Upper lobe of left lung (tissue), 6 donors: ENCODE results near the gene MCM7. TPM values are rescaled to one million over a fixed set of nuclear protein-coding genes. Genes with fewer than 3 reads are reported as not detected.
A peak's percentile ranks its signal among the peaks of the same experiment; 100 is the strongest.

Experiments
- ATAC-seq, 2 donors: fragments of 200-7000 bp; cut with Tn5 transposase; one replicate each; pipeline ENCODE4 v1.9.1; 2022; ENCODE audit warnings: mild to moderate bottlenecking in 2 of 2, moderate library complexity in 2 of 2; ENCODE audit not compliant: low FRiP score in 2 of 2
- DNase-seq, 2 donors: peaks; one replicate each; pipeline ENCODE4 v3.0.0-alpha.2; 2019 to 2020
- H3K27ac ChIP-seq, 4 donors: fragments of 200-600 bp; sonication (generic); one replicate each; pipeline ENCODE4 v1.5.1; 2016 to 2019
- H3K27me3 ChIP-seq, 4 donors: fragments of 200-600 bp; sonication (generic); one replicate each; pipeline ENCODE4 v1.5.1; 2017 to 2019
- H3K36me3 ChIP-seq, 4 donors: fragments of 200-600 bp; sonication (generic); one replicate each; pipeline ENCODE4 v1.5.1; 2016 to 2019
- H3K4me1 ChIP-seq, 4 donors: fragments of 200-600 bp; sonication (generic); one replicate each; pipeline ENCODE4 v1.5.1; 2018 to 2019
- H3K4me3 ChIP-seq, 4 donors: fragments of 200-600 bp; sonication (generic); one replicate each; pipeline ENCODE4 v1.5.1; 2017 to 2019; ENCODE audit warnings: mild to moderate bottlenecking in 2 of 4, moderate library complexity in 1 of 4
- H3K9me3 ChIP-seq, 4 donors: fragments of 200-600 bp; sonication (generic); one replicate each; pipeline ENCODE4 v1.5.1; 2018 to 2019
- CTCF ChIP-seq, 6 experiments: fragments of 450-650 bp in 4 of 6; fragments of 200-600 bp in 2 of 6; sonication (generic) in 2 of 6; IDR thresholded peaks; one replicate each; pipeline ENCODE4 v1.5.1; 2016 to 2019; ENCODE audit warnings: antibody characterized with exemption in 6 of 6
- EP300 ChIP-seq, 4 donors: sonication (generic); formaldehyde crosslinking; IDR thresholded peaks; one replicate each; pipeline ENCODE4 v1.5.1; 2017; ENCODE audit warnings: antibody characterized with exemption in 4 of 4, control low read depth in 2 of 4
- POLR2A ChIP-seq, 4 donors: fragments of 450-650 bp; IDR thresholded peaks; one replicate each; pipeline ENCODE4 v1.5.1; 2016 to 2017; ENCODE audit warnings: antibody characterized with exemption in 4 of 4, mild to moderate bottlenecking in 2 of 4
- POLR2AphosphoS5 ChIP-seq, 2 donors: sonication (generic); formaldehyde crosslinking; IDR thresholded peaks; one replicate each; pipeline ENCODE4 v1.5.1; 2017; ENCODE audit warnings: antibody characterized with exemption in 2 of 2
- WGBS, 2 donors: methylation state at CpG; one replicate each; pipeline ENCODE4 v1.1.5; 2017 to 2018; 5-methylcytosine and 5-hydroxymethylcytosine counted together
- total RNA-seq, 6 donors: library from RNA; depleted of rRNA in 4 of 6; stranded (reverse); fragments of >200 nt in 4 of 6; gene quantifications; one replicate each; pipeline versions ENCODE4 v1.1.0 to v1.2.1, GENCODE V29; 2016 to 2021
- donor health status: DM: no; HTN: no; CAD: no; lungs with moderate emphysema.
- donor health status: DM: no; HTN: yes; CAD: no; lungs with severe emphysema.

Gene MCM7
- total RNA-seq, 6 donors from 2014 or later = 29.3 to 78.6 (median 44.1) TPM

- no peaks in the 10 kb centered on the region for H3K27me3 ChIP-seq
- H3K4me3 ChIP-seq = peak within 1 kb of the TSS; percentile 67 to 98 (median 95)
- H3K36me3 ChIP-seq = peaks cover 0 to 6% (median 0%) of the 10 kb centered on the region in 4 donors
- H3K9me3 ChIP-seq = no peaks in the 10 kb centered on the region
- WGBS, 2 donors = 0 to 1% methylated on average over 16 to 73 of the region's 85 CpGs
- peak within 1 kb of the TSS; percentile 94 to 98 (median 96) for H3K27ac ChIP-seq
- DNase-seq = peak; percentile 85 to 93
- peak; percentile 98 for ATAC-seq
- TF ChIP-seq POLR2A (IDR thresholded peaks at IDR 0.05) (peak in 2 of 4 donors; percentile 35 to 64), POLR2AphosphoS5 (IDR thresholded peaks at IDR 0.05) (peak; percentile 81 to 82), CTCF (IDR thresholded peaks at IDR 0.05) (no peak)
- H3K4me1 ChIP-seq = peaks cover 18 to 40% (median 28%) of the 10 kb centered on the region in 4 donors
These were observed 26.0 kb upstream of the MCM7 start, which contains the start of gene MBLAC1 for GRCh38 chr7:100126931-100127865. Gene MBLAC1 (plus strand): TSS chr7:100126967. CDS start chr7:100127396, 429 bp downstream.

GRCh38 chr7:100126239-100126930 is 25.2 kb upstream of the MCM7 start:
- ATAC-seq (peak in 1 of 2 donors; percentile 20), DNase-seq (no peak)
- Histone ChIP-seq H3K27me3 (no peaks in the 10 kb centered on the region), H3K36me3 (peaks cover 0 to 6% (median 0%) of the 10 kb centered on the region in 4 donors), H3K4me3 (peak overlapping the region; percentile 67 to 98 (median 95)), H3K27ac (peak overlapping the region; percentile 94 to 98 (median 96)), H3K9me3 (no peaks in the 10 kb centered on the region), H3K4me1 (peaks cover 18 to 39% (median 28%) of the 10 kb centered on the region in 4 donors)
- TF ChIP-seq CTCF (IDR thresholded peaks at IDR 0.05) (peak in 1 of 6 experiments; percentile 31), EP300 (IDR thresholded peaks at IDR 0.05) (no peak)
- WGBS, 2 donors = 18 to 24% methylated on average over 19 to 21 of the region's 29 CpGs

GRCh38 chr7:100124301-100125230 is 23.4 kb upstream of the MCM7 start:
- WGBS, 2 donors = 62 to 76% methylated on average over 4 of the region's 4 CpGs
- DNase-seq (no peak), ATAC-seq (no peak)
- Histone ChIP-seq H3K36me3 (peaks cover 0 to 6% (median 0%) of the 10 kb centered on the region in 4 donors), H3K4me3 (no peak overlapping the region), H3K4me1 (peaks cover 23 to 39% (median 28%) of the 10 kb centered on the region in 4 donors), H3K27ac (peak overlapping the region in 1 of 4 donors; percentile 97), H3K9me3 (no peaks in the 10 kb centered on the region), H3K27me3 (no peaks in the 10 kb centered on the region)
- TF ChIP-seq POLR2A (IDR thresholded peaks at IDR 0.05) = no peak
- no peak for TF ChIP-seq CTCF (IDR thresholded peaks at IDR 0.05)
- no peak for TF ChIP-seq POLR2AphosphoS5 (IDR thresholded peaks at IDR 0.05)
- no peak for TF ChIP-seq EP300 (IDR thresholded peaks at IDR 0.05)

GRCh38 chr7:100122568-100122967 is 21.4 kb upstream of the MCM7 start:
- H3K4me1 ChIP-seq = peaks cover 23 to 45% (median 27%) of the 10 kb centered on the region in 4 donors
- H3K27ac ChIP-seq = no peak overlapping the region
- DNase-seq = no peak

More at GRCh38 chr7:100122568-100122967, 21.4 kb upstream of the MCM7 start:
- WGBS, 2 donors = 83 to 100% methylated on average over 1 of the region's 1 CpG
- peaks cover 0 to 6% (median 0%) of the 10 kb centered on the region in 4 donors for H3K36me3 ChIP-seq
- no peak for TF ChIP-seq POLR2A (IDR thresholded peaks at IDR 0.05)
- no peak for ATAC-seq
- no peak overlapping the region for H3K4me3 ChIP-seq
- no peaks in the 10 kb centered on the region for H3K9me3 ChIP-seq
- H3K27me3 ChIP-seq = no peaks in the 10 kb centered on the region
